HG02938 (cell line): ENCODE results near the gene TSSK6.

ENCODE experiments used
- ATAC-seq: cut with Tn5 transposase; IDR thresholded peaks from one replicate; pipeline ENCODE4 v1.9.1; 2021; ENCODE audit warnings: mild to moderate bottlenecking, moderate library complexity; ENCODE audit not compliant: unreplicated experiment

TSSK6 gene

GRCh38 chr19:19544954-19545591 lies 29.7 kb upstream of the TSSK6 start:
- no peak for ATAC-seq

GRCh38 chr19:19544257-19544953 lies 29.1 kb upstream of the TSSK6 start:
- ATAC-seq: no peak

GRCh38 chr19:19543640-19544039 lies 28.3 kb upstream of the TSSK6 start:
- ATAC-seq: no peak

- ATAC-seq: no peak
These were observed 27.8 kb upstream of the TSSK6 start for GRCh38 chr19:19543101-19543500.

GRCh38 chr19:19542507-19542906 lies 27.2 kb upstream of the TSSK6 start:
- ATAC-seq: no peak

GRCh38 chr19:19541616-19542015 lies 26.3 kb upstream of the TSSK6 start:
- ATAC-seq: no peak

- ATAC-seq: no peak
These were observed 25.6 kb upstream of the TSSK6 start for GRCh38 chr19:19540715-19541515.

- ATAC-seq: no peak
These were observed 24.8 kb upstream of the TSSK6 start for GRCh38 chr19:19540064-19540714.

- no peak for ATAC-seq
These were observed 24.3 kb upstream of the TSSK6 start for GRCh38 chr19:19539698-19540063.

- ATAC-seq: no peak
These were observed 23.4 kb upstream of the TSSK6 start for GRCh38 chr19:19538785-19539166.

GRCh38 chr19:19538061-19538784 lies 22.9 kb upstream of the TSSK6 start, which contains the start of gene CILP2:
Gene CILP2 (plus strand): TSS chr19:19538265. CDS start chr19:19538350, 85 bp downstream.
- ATAC-seq: no peak

GRCh38 chr19:19537075-19538048 lies 22.0 kb upstream of the TSSK6 start:
- ATAC-seq: no peak

GRCh38 chr19:19535311-19536191 lies 20.2 kb upstream of the TSSK6 start:
- ATAC-seq: no peak

GRCh38 chr19:19534556-19535265 lies 19.4 kb upstream of the TSSK6 start:
- ATAC-seq: no peak

- ATAC-seq: no peak
These were observed 18.5 kb upstream of the TSSK6 start for GRCh38 chr19:19533841-19534240.

- no peak for ATAC-seq
These were observed 17.7 kb upstream of the TSSK6 start for GRCh38 chr19:19532806-19533701.
